Right lobe of liver (tissue), 4 donors: ENCODE results near the gene PML.

Experiments used
- CTCF ChIP-seq, 4 donors: fragments of 200-600 bp in 3 of 4; fragments of 450-650 bp in 1 of 4; IDR thresholded peaks; one replicate each; pipeline versions ENCODE4 v1.5.1 to v1.8.0; 2016 to 2022; ENCODE audit warnings: antibody characterized with exemption in 4 of 4, mild to moderate bottlenecking in 2 of 4
- POLR2A ChIP-seq: fragments of 450-650 bp; IDR thresholded peaks from one replicate; pipeline ENCODE4 v1.6.1; 2017; ENCODE audit warnings: antibody characterized with exemption, mild to moderate bottlenecking
- donor health status: DM: no; HTN: no; CAD: no.
- donor health status: DM: no; HTN: no; CAD: no.
- donor health status: DM: no; HTN: yes; CAD: no.

DNA sequence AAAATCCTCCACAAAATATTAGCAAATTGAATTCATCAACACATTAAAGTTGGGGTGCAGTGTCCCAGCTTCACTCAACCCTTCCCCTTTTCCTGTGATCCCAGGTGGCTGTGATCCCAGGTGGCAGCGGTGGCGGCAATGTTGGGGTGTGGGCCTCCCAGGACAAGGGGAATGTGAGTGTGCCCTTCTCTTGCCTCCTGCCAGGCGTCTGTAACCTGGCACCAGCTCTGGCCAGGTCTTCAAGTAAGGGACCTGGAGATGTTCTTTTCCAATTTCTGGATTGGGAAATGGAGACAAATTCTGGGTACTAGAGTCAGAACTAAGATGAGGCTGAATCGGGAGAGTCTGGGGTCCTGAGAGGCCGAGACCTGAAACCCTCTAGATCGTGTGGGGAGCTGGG, 67.7 kb downstream of the PML start:
- no peak for TF ChIP-seq CTCF (IDR thresholded peaks at IDR 0.05)
- TF ChIP-seq POLR2A: no peak
